Ascending aorta (tissue), 2 donors: ENCODE measurements around the gene KCNH3. TPM values are rescaled to one million over a fixed set of nuclear protein-coding genes. Genes with fewer than 3 reads are reported as not detected.

Experiments used
- DNase-seq, 2 donors: peaks; one replicate each; pipeline ENCODE4 v3.0.0-alpha.2; 2019; ENCODE audit warnings: low spot score in 2 of 2
- H3K27ac ChIP-seq, 2 donors: fragments of 200-600 bp; sonication (generic); one replicate each; pipeline ENCODE4 v1.5.1; 2016 to 2017; ENCODE audit warnings: mild to moderate bottlenecking in 1 of 2
- H3K27me3 ChIP-seq: fragments of 200-600 bp; sonication (generic); one replicate; pipeline ENCODE4 v1.5.1; 2017
- H3K36me3 ChIP-seq, 2 donors: fragments of 200-600 bp; sonication (generic); one replicate each; pipeline ENCODE4 v1.5.1; 2016
- H3K4me1 ChIP-seq, 2 donors: fragments of 200-600 bp; sonication (generic); one replicate each; pipeline ENCODE4 v1.5.1; 2016 to 2017; ENCODE audit warnings: mild to moderate bottlenecking in 1 of 2
- H3K4me3 ChIP-seq, 2 donors: fragments of 200-600 bp; sonication (generic); one replicate each; pipeline ENCODE4 v1.5.1; 2016 to 2017; ENCODE audit warnings: mild to moderate bottlenecking in 1 of 2
- H3K9me3 ChIP-seq, 2 donors: fragments of 200-600 bp; sonication (generic); one replicate each; pipeline ENCODE4 v1.5.1; 2016
- CTCF ChIP-seq, 3 experiments: fragments of 200-600 bp in 2 of 3; fragments of 450-650 bp in 1 of 3; sonication (generic) in 2 of 3; IDR thresholded peaks; one replicate each; pipeline ENCODE4 v1.5.1; 2016 to 2019; ENCODE audit warnings: antibody characterized with exemption in 3 of 3, mild to moderate bottlenecking in 1 of 3, moderate library complexity in 1 of 3
- intact Hi-C: fragments of 100-400 bp; cut with DNase I; formaldehyde crosslinking; loops from one replicate; pipeline ENCODE4 v1.15.1; 2023
- total RNA-seq: library from RNA; depleted of rRNA; stranded (reverse); fragments of >200 nt; gene quantifications from one replicate; pipeline ENCODE4 v1.1.0, GENCODE V29; 2016

KCNH3 gene
- total RNA-seq, 1 donor from 2014 or later, result not detected

DNA sequence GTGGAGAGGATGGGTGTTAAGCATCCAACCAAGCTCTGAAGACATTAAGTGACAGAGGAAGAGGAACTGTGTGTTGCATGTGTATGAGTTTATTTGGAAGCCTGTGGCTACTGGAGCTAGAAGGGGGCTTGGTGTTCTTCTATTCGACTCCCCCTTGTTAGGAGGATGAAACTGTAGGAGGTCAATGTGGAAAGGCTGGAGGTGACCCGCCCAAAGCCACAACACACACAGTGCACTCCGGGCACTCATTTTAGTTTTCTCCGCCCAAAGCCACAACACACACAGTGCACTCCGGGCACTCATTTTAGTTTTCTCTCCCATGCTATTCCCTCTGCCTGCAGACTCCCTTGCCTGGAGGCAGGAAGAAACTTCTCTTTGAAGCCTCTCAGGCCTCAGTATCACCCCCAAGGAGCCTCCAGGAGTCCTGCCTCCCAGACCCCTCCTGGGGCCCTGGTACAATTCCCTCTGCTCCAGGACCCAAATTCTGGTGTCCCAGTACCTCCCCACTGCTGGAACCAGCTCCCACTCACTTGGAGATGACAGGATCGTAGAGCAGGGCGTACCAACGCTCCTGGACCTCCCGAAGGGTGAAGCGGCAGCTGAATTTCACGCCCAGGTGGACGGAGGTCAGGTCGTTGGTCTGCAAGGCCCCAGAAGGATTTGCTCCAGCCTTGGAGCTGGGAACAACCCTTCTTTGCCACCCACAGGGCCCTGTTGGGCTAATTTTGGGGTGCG lies 25.3 kb downstream of the KCNH3 start:
- H3K27ac ChIP-seq, result no peak overlapping the region
- H3K27me3 ChIP-seq, result no peaks in the 10 kb centered on the region
- H3K36me3 ChIP-seq, result peaks cover 53 to 66% of the 10 kb centered on the region in 2 donors
- no peak for DNase-seq
- H3K4me3 ChIP-seq, result no peak overlapping the region
- no peaks in the 10 kb centered on the region for H3K9me3 ChIP-seq
- H3K4me1 ChIP-seq, result peaks cover 4 to 16% of the 10 kb centered on the region in 2 donors
- intact Hi-C loops, result no loop called here
- no peak for TF ChIP-seq CTCF (IDR thresholded peaks at IDR 0.05)

GRCh38 chr12:49564686-49565405 lies 26.0 kb downstream of the KCNH3 start:
- H3K36me3 ChIP-seq, result peaks cover 46 to 58% of the 10 kb centered on the region in 2 donors
- no peak overlapping the region for H3K27ac ChIP-seq
- no peaks in the 10 kb centered on the region for H3K27me3 ChIP-seq
- no peak overlapping the region for H3K4me3 ChIP-seq
- TF ChIP-seq CTCF (IDR thresholded peaks at IDR 0.05), result no peak
- peaks cover 5 to 22% of the 10 kb centered on the region in 2 donors for H3K4me1 ChIP-seq
- intact Hi-C loops, result no loop called here
- H3K9me3 ChIP-seq, result no peaks in the 10 kb centered on the region
- no peak for DNase-seq

DNA sequence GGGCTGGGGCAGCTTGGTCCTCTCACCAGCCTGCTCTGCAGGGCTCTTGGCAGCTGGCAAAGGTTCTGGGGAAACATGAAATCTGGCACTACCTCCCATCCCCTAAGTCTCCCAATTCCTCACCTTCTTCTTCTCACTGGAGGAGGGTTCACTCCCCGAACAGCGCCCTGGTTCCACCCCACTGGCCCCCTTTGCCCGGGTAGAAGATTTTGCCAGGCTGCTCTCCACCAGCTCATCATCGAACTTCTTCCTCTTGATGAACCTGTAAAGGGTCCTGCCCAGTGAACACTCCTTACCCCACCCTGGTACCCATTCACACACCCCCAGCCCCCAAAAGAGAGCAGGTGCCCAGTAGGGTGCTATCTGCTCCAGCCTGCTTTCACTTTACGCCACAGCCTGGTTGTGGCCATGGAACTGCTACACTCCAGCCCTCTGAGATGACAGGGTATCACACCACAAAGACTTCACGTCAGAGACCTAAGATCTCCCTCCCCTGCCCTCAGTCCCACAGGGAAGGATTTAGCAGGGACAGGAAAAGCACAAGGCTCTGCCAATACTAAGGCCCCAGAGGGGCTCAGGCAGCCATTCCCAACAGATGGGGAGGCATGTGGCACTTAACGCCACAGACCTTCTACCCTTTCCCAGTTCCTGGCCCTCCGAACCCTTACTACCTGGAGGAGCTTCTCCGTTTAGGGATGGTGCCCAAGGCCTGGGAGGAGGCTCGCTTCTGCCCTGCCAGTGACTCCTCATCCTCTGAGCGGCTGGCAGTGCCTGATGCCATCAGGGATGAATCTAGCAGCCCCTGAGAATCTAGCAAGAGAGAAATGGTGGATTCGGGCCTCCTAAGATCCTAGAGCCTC lies 26.8 kb downstream of the KCNH3 start:
- intact Hi-C loops, result no loop called here
- H3K9me3 ChIP-seq, result no peaks in the 10 kb centered on the region
- no peak for TF ChIP-seq CTCF (IDR thresholded peaks at IDR 0.05)
- no peak for DNase-seq
- no peak overlapping the region for H3K4me3 ChIP-seq
- H3K27ac ChIP-seq, result no peak overlapping the region
- H3K4me1 ChIP-seq, result peaks cover 5 to 26% of the 10 kb centered on the region in 2 donors
- no peaks in the 10 kb centered on the region for H3K27me3 ChIP-seq
- H3K36me3 ChIP-seq, result peaks cover 43 to 51% of the 10 kb centered on the region in 2 donors

DNA sequence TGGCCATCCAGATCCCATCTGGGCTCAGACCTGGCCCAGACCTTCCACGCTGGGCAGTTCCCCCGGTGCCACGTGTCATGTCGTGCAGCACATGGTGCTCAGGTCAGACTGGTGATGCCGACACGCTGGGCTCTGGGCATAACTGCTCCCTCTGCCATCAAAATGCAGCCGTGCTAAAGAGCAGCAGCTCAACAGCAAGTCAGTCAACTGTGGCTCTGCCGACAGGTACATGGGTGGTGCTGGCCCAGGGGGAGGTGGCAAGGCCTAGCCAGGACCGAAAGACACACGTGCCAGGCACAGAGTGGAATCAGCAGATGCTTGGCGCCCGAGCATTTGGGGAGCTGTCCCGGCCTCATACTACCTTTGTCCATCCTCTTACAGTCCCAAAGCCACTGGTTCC lies 27.5 kb downstream of the KCNH3 start:
- no peak for DNase-seq
- peak overlapping the region in 1 of 2 donors; percentile 87 for H3K4me3 ChIP-seq
- intact Hi-C loops, result no loop called here
- no peak overlapping the region for H3K27ac ChIP-seq
- no peaks in the 10 kb centered on the region for H3K27me3 ChIP-seq
- peaks cover 43% of the 10 kb centered on the region in 2 donors for H3K36me3 ChIP-seq
- H3K4me1 ChIP-seq, result peaks cover 5 to 26% of the 10 kb centered on the region in 2 donors
- no peaks in the 10 kb centered on the region for H3K9me3 ChIP-seq
- no peak for TF ChIP-seq CTCF (IDR thresholded peaks at IDR 0.05)

DNA sequence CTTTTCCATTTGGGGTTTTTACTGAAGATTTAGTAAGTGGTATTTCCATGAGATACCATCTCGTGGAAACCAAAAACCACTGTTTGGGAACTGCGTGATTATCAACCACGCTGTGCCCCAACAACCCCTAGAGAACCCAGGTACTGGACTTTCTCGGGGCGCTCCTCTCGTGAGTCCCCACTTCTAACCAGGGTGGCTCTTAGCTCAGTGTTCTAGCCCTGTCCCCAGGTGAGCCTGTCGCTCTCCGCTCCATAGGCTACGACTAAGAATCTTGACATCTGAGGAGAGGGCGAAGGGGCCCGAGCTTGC lies 28.4 kb downstream of the KCNH3 start:
- peaks cover 35 to 36% of the 10 kb centered on the region in 2 donors for H3K36me3 ChIP-seq
- no peak for TF ChIP-seq CTCF (IDR thresholded peaks at IDR 0.05)
- H3K9me3 ChIP-seq, result no peaks in the 10 kb centered on the region
- DNase-seq, result no peak
- H3K4me1 ChIP-seq, result peaks cover 5 to 26% of the 10 kb centered on the region in 2 donors
- H3K27ac ChIP-seq, result peak overlapping the region in 1 of 2 donors; percentile 88
- intact Hi-C loops, result no loop called here
- peak overlapping the region; percentile 76 to 87 for H3K4me3 ChIP-seq
- no peaks in the 10 kb centered on the region for H3K27me3 ChIP-seq
